ENCODE data around the gene PAIP2B. TPM values are rescaled to one million over a fixed set of nuclear protein-coding genes. Genes with fewer than 3 reads are reported as not detected.
"Not testable (repeated sequence)": the region's sequence is repeated elsewhere in the genome, so short reads cannot be mapped to it uniquely, and the experiment has no call there.

Gene PAIP2B
- polyA plus RNA-seq, 1 donor from 2014 or later: 14.4 TPM

- Histone ChIP-seq H3F3A (ENCODE audit: insufficient read depth, low read length, poor library complexity, severe bottlenecking) (no peaks in the 10 kb centered on the region), H3K9ac (ENCODE audit: low read length) (peak overlapping the region; percentile 64), H3K27me3 (ENCODE audit: insufficient read depth, low read depth, low read length) (no peaks in the 10 kb centered on the region), H3K4me2 (ENCODE audit: low read length) (peak overlapping the region; percentile 72), H2AFZ (ENCODE audit: low read depth, low read length) (peak overlapping the region; percentile 23), H3K4me3 (ENCODE audit: low read length) (peak overlapping the region; percentile 45), H4K20me1 (ENCODE audit: insufficient read depth) (no peaks in the 10 kb centered on the region), H3K27ac (ENCODE audit: low read length) (peak overlapping the region; percentile 90), H3K36me3 (ENCODE audit: insufficient read depth, low read length) (no peaks in the 10 kb centered on the region), H3K9me3 (ENCODE audit: low read length) (no peaks in the 10 kb centered on the region), H3K9me2 (ENCODE audit: insufficient read depth, low read length) (no peaks in the 10 kb centered on the region), H3K79me2 (replicated peaks; ENCODE audit: insufficient read depth, low read length) (no peaks in the 10 kb centered on the region)
- TF ChIP-seq POLR2AphosphoS5 (IDR thresholded peaks at IDR 0.05) (peak; percentile 68), EP300 (conservative IDR thresholded peaks at IDR 0.05; ENCODE audit: poor library complexity, severe bottlenecking) (peak; percentile 89), SMC3 (conservative IDR thresholded peaks at IDR 0.05; ENCODE audit: poor library complexity) (peak; percentile 11), RAD21 (conservative IDR thresholded peaks at IDR 0.05) (no peak), TAF1 (IDR thresholded peaks at IDR 0.05; ENCODE audit: low read depth) (no peak), MXI1 (conservative IDR thresholded peaks at IDR 0.05; ENCODE audit: poor library complexity, severe bottlenecking) (peak; percentile 16)
These were observed 9.2 kb upstream of the PAIP2B start for GRCh38 chr2:71235930-71236587.

- not testable (repeated sequence) for H3K27ac ChIP-seq (ENCODE audit: low read length); H3F3A ChIP-seq (ENCODE audit: insufficient read depth, low read length, poor library complexity, severe bottlenecking); H3K79me2 ChIP-seq (replicated peaks; ENCODE audit: insufficient read depth, low read length); H3K9me3 ChIP-seq (ENCODE audit: low read length); H3K27me3 ChIP-seq (ENCODE audit: insufficient read depth, low read depth, low read length); H3K4me3 ChIP-seq (ENCODE audit: low read length); H2AFZ ChIP-seq (ENCODE audit: low read depth, low read length); H3K9me2 ChIP-seq (ENCODE audit: insufficient read depth, low read length); H3K4me2 ChIP-seq (ENCODE audit: low read length); H3K36me3 ChIP-seq (ENCODE audit: insufficient read depth, low read length); H3K9ac ChIP-seq (ENCODE audit: low read length); H4K20me1 ChIP-seq (ENCODE audit: insufficient read depth)
These were observed 6.2 kb upstream of the PAIP2B start for GRCh38 chr2:71233072-71233471.

- peak overlapping the region; percentile 86 for H3K9ac ChIP-seq (ENCODE audit: low read length)
- TF ChIP-seq EZH2 (IDR thresholded peaks at IDR 0.05; ENCODE audit: borderline replicate concordance, insufficient read depth, low read length, poor library complexity, severe bottlenecking) (no peak), TAF1 (IDR thresholded peaks at IDR 0.05; ENCODE audit: low read depth) (no peak), SMC3 (conservative IDR thresholded peaks at IDR 0.05; ENCODE audit: poor library complexity) (peak; percentile 40), EP300 (conservative IDR thresholded peaks at IDR 0.05; ENCODE audit: poor library complexity, severe bottlenecking) (peak; percentile 18), POLR2AphosphoS5 (IDR thresholded peaks at IDR 0.05) (no peak), RAD21 (conservative IDR thresholded peaks at IDR 0.05) (peak; percentile 44), MXI1 (conservative IDR thresholded peaks at IDR 0.05; ENCODE audit: poor library complexity, severe bottlenecking) (no peak)
- TF ChIP-seq, protein P1, sequence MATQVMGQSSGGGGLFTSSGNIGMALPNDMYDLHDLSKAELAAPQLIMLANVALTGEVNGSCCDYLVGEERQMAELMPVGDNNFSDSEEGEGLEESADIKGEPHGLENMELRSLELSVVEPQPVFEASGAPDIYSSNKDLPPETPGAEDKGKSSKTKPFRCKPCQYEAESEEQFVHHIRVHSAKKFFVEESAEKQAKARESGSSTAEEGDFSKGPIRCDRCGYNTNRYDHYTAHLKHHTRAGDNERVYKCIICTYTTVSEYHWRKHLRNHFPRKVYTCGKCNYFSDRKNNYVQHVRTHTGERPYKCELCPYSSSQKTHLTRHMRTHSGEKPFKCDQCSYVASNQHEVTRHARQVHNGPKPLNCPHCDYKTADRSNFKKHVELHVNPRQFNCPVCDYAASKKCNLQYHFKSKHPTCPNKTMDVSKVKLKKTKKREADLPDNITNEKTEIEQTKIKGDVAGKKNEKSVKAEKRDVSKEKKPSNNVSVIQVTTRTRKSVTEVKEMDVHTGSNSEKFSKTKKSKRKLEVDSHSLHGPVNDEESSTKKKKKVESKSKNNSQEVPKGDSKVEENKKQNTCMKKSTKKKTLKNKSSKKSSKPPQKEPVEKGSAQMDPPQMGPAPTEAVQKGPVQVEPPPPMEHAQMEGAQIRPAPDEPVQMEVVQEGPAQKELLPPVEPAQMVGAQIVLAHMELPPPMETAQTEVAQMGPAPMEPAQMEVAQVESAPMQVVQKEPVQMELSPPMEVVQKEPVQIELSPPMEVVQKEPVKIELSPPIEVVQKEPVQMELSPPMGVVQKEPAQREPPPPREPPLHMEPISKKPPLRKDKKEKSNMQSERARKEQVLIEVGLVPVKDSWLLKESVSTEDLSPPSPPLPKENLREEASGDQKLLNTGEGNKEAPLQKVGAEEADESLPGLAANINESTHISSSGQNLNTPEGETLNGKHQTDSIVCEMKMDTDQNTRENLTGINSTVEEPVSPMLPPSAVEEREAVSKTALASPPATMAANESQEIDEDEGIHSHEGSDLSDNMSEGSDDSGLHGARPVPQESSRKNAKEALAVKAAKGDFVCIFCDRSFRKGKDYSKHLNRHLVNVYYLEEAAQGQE (IDR thresholded peaks at IDR 0.05; ENCODE audit: borderline replicate concordance): peak; percentile 53
- TF ChIP-seq, protein P2, sequence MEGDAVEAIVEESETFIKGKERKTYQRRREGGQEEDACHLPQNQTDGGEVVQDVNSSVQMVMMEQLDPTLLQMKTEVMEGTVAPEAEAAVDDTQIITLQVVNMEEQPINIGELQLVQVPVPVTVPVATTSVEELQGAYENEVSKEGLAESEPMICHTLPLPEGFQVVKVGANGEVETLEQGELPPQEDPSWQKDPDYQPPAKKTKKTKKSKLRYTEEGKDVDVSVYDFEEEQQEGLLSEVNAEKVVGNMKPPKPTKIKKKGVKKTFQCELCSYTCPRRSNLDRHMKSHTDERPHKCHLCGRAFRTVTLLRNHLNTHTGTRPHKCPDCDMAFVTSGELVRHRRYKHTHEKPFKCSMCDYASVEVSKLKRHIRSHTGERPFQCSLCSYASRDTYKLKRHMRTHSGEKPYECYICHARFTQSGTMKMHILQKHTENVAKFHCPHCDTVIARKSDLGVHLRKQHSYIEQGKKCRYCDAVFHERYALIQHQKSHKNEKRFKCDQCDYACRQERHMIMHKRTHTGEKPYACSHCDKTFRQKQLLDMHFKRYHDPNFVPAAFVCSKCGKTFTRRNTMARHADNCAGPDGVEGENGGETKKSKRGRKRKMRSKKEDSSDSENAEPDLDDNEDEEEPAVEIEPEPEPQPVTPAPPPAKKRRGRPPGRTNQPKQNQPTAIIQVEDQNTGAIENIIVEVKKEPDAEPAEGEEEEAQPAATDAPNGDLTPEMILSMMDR (IDR thresholded peaks at IDR 0.05; ENCODE audit: poor library complexity, severe bottlenecking): peak; percentile 67
- peak overlapping the region; percentile 82 for H2AFZ ChIP-seq (ENCODE audit: low read depth, low read length)
These were observed 573 bp downstream of the PAIP2B start for GRCh38 chr2:71226096-71226964.

More at GRCh38 chr2:71226096-71226964, 573 bp downstream of the PAIP2B start:
- Histone ChIP-seq H3K27ac (ENCODE audit: low read length) (peak overlapping the region; percentile 89), H4K20me1 (ENCODE audit: insufficient read depth) (no peaks in the 10 kb centered on the region), H3K4me2 (ENCODE audit: low read length) (peak overlapping the region; percentile 82), H3K79me2 (replicated peaks; ENCODE audit: insufficient read depth, low read length) (peaks cover 4% of the 10 kb centered on the region), H3K9me3 (ENCODE audit: low read length) (no peaks in the 10 kb centered on the region), H3K9me2 (ENCODE audit: insufficient read depth, low read length) (no peaks in the 10 kb centered on the region), H3F3A (ENCODE audit: insufficient read depth, low read length, poor library complexity, severe bottlenecking) (no peaks in the 10 kb centered on the region), H3K36me3 (ENCODE audit: insufficient read depth, low read length) (no peaks in the 10 kb centered on the region), H3K27me3 (ENCODE audit: insufficient read depth, low read depth, low read length) (no peaks in the 10 kb centered on the region), H3K4me3 (ENCODE audit: low read length) (peak overlapping the region; percentile 90)

All from neural cell (in vitro differentiated cells).